HG03095 (cell line): ENCODE measurements around the gene STIMATE.

ENCODE experiments used
- ATAC-seq: cut with Tn5 transposase; IDR thresholded peaks from one replicate; pipeline ENCODE4 v1.9.1; 2021; ENCODE audit warnings: moderate library complexity; ENCODE audit not compliant: unreplicated experiment

STIMATE gene

DNA sequence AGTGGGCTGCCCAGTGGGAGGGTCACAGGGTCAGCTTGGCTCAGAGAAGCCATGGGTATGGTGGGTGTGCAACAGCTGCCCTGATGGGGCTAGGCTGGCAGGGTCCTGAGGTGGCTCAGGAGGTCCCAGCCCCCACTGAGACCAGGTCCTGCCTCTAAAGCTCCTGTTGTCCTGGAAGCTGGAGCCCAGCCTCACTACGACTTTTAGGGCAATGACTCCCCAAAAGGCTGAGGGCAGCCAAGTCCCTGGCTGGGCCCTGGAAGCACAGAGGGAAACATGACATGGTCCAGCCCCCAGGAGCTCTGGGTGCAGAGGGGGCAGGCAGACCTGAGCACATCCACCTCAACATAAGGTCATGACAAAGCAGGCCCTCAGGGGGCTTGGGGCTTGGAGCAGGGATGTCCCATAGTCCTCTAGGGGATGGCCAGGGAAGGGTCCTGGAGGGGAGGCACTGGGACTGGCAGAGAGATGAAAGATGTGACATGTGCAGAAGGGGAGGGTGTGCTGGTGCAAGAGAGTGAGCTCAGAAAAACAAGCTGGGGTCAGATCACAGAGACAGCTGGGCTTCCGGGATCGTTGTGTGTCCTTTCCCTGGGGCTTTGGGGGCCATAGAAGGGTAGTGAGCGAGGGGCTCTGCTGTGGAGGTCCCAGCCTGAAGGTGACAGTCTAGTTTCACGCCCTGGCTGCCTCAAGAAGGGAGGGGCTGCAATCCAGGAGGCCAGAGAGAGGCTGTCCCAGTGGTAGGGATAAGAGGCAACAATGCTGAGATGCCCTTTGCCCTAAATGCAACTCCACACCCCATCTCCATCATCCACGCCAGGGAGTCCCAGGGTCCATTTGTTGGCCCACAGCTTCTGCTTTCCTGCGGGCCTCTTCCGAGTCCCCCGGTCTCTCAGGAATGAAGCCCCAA, 103.4 kb downstream of the STIMATE start:
- ATAC-seq, result no peak

DNA sequence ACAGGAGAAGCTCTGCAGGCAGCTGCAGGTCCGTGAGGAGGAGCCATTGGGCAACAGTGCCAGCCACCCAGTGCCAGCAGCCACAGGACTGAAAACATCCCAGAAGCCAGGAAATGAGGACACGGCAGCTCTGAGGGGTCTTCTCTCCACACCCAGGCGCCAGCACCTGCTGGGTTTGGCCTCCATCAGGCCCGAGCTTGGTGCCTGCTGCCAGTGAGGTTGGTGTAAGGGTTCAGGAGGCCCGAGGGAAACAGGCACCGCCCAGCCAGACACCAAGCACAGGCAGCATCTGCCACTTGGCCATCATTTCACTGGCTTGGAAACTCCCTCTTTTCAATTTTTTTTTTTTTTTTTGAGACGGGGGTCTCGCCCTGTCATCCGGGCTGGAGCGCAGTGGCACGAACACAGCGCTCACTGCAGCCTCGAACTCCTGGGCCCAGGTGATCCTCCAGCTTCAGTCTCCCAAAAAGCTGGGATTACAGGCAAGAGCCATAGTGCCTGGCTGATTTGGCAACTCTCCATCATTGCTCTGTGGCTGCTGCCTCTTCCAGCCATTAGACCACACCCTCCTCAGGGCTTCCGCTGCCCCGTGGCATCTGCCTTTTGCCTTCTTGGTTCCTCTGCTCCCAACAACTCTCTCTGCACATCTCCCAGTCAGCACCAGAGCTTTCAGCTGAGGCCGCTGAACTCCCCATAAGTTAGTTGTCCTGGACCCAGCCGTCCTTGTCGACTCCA, 104.2 kb downstream of the STIMATE start:
- ATAC-seq, result no peak

DNA sequence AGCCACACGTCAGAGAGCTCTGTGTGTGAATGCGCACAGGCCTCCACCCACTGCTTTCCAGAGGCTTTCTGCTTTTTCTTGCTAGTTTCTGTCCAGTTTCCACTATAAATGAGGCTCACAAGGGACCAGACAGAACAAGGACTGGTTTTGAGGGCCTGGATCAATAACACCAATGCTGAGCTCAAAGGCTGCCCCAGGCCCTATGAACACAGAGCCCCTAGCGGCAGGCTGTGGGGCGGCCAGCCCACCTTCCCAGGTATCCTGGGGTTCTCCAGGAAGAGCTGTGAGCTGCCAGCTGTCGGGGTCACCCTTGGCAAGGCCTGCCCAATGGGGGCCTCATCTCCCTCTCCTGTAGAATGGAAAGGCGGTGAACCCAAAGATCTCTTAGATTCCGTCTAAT, 104.9 kb downstream of the STIMATE start:
- no peak for ATAC-seq

DNA sequence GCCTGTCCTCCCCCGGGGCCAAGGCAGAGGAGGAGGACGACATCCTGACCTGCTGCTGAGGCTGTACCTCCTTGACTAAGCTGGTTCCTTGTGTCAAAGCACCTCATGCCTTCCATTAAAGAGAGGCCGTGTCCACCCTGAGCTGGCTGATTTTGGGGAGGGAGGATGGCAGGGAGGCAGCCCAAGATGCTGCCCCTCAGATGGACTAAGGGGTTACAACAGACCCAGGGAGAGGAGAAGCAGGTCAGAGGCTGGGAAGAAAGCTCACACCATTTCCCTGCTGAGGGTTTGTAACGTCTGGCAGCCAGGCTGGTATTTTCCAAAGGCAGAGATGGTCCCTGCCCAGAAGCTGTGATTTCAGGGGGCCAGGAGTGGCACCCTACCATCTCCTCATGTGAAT, 105.4 kb downstream of the STIMATE start:
- no peak for ATAC-seq

DNA sequence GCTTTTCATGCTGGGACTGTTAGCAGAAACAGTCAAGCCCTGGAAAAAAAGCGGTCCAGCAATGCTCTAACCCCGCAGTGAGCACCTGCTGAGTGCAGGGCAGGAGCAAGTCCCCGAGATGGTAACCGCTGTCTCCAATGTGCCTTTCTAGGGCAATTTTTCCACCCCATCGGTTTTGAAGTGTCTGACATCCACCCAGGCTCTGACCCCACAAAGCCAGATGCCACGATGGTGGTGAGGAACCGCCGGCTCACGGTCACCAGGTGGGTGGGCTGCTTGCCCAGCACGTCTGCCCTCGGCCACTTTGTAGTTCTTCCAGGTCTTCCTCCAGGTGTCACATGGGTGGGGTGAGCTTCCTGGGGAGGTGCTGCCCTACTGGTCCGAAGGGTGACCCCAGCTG, 106.0 kb downstream of the STIMATE start:
- no peak for ATAC-seq

DNA sequence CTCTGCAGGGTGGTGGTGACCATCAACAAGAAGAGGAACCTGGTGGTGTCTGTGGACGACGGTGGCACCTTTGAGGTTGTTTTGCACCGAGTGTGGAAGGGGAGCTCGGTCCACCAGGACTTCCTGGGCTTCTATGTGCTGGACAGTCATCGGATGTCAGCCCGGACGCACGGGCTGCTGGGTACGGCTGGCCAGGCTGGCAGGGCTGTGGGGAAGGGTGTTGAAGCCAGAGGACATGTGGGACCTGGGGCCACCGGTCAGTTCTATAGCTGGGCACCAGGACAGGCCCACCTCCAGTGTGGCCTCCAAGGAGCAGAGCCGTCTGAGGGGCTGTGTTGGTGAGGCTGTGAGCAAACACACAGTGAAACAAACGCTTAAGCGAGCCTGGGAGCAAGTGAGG, 106.6 kb downstream of the STIMATE start:
- no peak for ATAC-seq

DNA sequence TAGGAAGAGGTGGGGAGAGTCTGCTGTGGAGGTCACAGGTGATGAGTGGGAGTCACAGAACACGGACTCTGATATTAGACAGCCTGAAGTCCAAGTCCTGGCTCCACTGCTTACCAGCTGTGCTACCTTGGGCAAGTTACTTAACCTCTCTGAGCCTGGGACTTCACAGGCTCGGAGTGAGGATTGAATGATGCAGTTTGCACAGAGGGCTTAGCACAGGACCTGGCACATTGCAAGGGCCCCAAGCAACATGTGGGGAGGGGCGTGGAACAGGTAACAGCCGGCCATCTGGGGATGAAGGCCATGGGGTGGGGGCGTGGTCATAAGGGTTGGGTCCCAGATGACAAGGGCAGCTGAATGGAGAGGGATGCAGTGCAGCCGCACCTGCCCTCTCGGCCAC, 107.0 kb downstream of the STIMATE start:
- no peak for ATAC-seq

DNA sequence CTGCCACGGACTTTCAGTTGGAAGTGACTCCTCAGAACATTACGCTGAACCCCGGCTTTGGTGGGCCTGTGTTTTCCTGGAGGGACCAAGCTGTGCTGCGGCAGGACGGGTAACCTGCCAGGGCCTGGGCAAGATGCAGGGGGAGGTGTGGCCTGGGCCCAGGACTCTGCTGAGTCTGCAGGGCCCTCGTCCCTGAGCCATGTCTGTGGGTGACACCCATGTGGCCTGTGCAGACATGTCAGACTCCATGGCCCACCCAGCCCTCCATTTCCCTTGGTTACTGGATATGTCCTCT, 107.7 kb downstream of the STIMATE start:
- no peak for ATAC-seq

DNA sequence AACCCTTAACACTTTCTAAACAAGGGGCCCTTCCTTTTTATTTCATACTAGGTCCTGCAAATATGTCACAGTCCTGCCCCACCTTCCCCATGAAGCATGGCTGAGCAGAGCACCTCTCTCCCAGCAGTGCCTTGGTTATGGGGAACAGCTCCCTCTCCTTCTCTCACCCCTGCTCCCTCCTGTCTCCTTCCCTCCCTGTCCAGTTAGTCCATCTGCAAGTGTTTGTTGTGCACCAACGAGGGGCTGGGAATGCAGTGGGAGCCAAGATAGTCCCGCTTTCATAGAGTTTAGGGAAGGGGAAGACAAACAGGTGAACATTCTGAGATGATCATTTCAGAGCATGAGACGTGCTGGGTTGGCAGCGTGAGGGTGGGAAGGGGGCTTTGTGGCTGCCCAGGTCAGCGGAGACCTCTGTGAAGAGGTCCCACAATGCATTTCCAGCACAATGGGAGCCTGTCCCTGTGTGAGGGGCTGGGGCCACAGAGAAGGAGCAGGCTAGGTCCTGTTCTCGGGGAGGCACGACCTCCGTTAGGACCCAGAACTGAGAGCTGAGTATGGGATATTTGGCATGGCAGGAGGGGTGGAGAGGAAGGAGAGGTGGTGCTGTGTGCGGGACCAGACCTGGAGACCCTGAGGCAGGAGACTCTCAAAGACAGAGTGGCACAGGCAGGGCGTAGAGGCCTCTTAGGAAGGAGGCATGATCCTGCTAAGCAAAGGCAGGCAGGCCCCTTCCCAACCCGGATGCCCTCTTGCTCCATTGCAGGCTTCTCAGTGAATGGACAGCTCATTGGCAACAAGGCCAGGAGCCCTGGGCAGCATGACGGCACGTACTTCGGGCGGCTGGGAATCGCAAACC, 108.2 kb downstream of the STIMATE start:
- no peak for ATAC-seq

DNA sequence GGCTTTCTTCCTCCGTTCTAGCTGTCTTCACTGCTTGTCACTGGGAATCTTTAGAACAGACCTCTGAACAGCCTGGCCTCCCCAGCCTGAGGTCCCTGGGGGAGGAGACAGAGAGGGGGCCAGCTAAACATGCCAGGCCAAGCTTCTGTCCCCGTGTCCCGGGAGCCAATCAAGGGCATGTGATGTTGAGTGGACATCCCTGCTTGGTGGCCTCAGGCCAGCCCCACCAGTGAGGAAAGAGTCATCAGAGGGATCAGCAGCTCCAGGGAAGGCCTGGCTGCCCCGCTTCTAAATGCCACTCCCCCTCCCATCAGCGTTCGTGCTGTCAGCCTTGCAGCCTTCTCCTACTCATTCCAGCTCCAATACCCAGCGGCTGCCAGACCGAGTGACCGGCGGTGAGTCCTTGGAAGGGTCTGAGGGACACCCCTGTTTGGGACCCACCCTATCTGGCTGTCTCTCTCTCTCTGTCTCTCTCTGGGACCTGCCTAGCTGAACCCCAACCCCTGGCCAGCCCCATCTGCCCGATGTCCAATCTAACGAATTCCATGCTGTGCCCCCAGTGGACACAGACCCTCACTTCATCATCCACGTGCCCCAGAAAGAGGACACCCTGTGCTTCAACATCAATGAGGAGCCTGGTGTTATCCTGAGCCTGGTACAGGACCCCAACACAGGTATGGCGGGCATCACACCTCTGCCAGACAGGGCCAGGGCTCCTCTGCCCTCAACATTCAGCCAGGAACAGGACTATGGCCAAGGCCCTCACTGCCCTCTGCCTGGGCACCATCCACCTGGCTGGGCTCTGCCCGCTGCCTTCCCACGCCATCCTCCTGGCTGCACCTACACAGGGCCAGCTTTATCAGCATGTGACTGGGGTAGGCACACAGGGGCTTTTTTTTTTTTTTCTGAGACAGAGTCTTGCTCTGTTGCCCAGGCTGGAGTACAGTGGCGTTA, 109.4 kb downstream of the STIMATE start:
- no peak for ATAC-seq

DNA sequence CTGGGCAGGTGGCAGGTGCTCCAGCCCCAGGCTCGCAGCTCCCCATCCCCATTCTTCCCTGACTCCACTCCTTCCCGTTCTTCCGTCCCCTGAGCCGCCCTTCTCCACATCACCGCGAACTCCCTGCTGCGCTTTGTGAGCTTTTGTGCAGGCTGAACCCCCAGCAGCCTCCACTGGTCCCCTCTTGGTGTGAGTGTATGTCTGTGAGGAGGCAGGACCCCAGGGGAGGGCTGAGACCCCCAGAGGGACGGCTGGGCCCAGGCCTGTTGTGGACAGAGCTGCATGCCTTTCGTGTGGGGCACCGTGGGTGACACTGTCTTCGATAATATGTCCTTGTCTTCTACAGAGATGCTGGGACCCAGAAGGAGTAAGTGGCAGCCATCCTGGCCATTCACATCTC, 110.1 kb downstream of the STIMATE start:
- ATAC-seq, result no peak
